Ishikawa (cell line): Measurements from ENCODE around the gene FBXL3.

Source experiments
- CEBPB ChIP-seq: IDR thresholded peaks from 2 replicates; pipeline ENCODE4 v1.6.1; 2012
- CREB1 ChIP-seq: IDR thresholded peaks from 2 replicates; pipeline ENCODE4 v1.6.1; 2012; ENCODE audit warnings: low read depth
- EGR1 ChIP-seq: IDR thresholded peaks from 2 replicates; pipeline ENCODE4 v1.6.1; 2012
- EP300 ChIP-seq: IDR thresholded peaks from 2 replicates; pipeline ENCODE4 v1.6.1; 2012; ENCODE audit warnings: borderline replicate concordance
- FOXM1 ChIP-seq: IDR thresholded peaks from 2 replicates; pipeline ENCODE4 v1.6.1; 2012; ENCODE audit warnings: low read depth, borderline replicate concordance
- NFIC ChIP-seq: IDR thresholded peaks from 2 replicates; pipeline ENCODE4 v1.6.1; 2012
- RAD21 ChIP-seq: IDR thresholded peaks from 2 replicates; pipeline ENCODE4 v1.6.1; 2012; ENCODE audit warnings: low read depth
- TAF1 ChIP-seq: IDR thresholded peaks from 2 replicates; pipeline ENCODE4 v1.6.1; 2012; ENCODE audit warnings: low read depth, mild to moderate bottlenecking
- TCF12 ChIP-seq: IDR thresholded peaks from 2 replicates; pipeline ENCODE4 v1.6.1; 2012; ENCODE audit warnings: low read depth
- YY1 ChIP-seq: IDR thresholded peaks from 2 replicates; pipeline ENCODE4 v1.6.1; 2012; ENCODE audit warnings: low read depth
- ZBTB7A ChIP-seq: IDR thresholded peaks from 2 replicates; pipeline ENCODE4 v1.6.1; 2012; ENCODE audit warnings: low read depth
- TF ChIP-seq, protein P1 (sequence below): IDR thresholded peaks from 2 replicates; pipeline ENCODE4 v1.6.1; 2012
- TF ChIP-seq, protein P2 (sequence below): IDR thresholded peaks from 2 replicates; pipeline ENCODE4 v1.6.1; 2012; ENCODE audit warnings: low read depth, mild to moderate bottlenecking
- TF ChIP-seq, protein P3 (sequence below): IDR thresholded peaks from 2 replicates; pipeline ENCODE4 v1.6.1; 2012

DNA sequence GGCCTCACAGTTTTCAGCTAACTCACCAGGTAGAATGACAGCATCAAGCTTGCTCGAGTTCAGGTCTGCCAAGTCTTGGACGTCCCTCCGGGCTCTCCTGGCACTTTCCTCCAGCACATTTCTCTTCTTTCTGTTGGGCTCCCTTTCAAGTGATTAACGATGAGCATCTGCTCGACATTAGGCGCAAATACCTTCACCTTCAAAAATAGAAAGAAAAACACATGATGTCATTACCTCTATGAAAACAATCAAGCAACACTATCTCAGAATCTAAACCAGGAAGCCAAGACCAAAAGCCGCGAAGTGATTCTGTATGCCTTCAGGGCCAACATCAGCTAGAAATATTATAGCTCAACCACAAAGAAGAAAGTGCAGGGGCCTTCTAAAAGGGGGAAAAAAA lies 50.5 kb downstream of the FBXL3 start:
- no peak for TF ChIP-seq RAD21
- TF ChIP-seq, protein P1, sequence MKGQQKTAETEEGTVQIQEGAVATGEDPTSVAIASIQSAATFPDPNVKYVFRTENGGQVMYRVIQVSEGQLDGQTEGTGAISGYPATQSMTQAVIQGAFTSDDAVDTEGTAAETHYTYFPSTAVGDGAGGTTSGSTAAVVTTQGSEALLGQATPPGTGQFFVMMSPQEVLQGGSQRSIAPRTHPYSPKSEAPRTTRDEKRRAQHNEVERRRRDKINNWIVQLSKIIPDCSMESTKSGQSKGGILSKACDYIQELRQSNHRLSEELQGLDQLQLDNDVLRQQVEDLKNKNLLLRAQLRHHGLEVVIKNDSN: no peak
- no peak for TF ChIP-seq YY1
- TF ChIP-seq EP300: no peak
- no peak for TF ChIP-seq CEBPB
- TF ChIP-seq, protein P2, sequence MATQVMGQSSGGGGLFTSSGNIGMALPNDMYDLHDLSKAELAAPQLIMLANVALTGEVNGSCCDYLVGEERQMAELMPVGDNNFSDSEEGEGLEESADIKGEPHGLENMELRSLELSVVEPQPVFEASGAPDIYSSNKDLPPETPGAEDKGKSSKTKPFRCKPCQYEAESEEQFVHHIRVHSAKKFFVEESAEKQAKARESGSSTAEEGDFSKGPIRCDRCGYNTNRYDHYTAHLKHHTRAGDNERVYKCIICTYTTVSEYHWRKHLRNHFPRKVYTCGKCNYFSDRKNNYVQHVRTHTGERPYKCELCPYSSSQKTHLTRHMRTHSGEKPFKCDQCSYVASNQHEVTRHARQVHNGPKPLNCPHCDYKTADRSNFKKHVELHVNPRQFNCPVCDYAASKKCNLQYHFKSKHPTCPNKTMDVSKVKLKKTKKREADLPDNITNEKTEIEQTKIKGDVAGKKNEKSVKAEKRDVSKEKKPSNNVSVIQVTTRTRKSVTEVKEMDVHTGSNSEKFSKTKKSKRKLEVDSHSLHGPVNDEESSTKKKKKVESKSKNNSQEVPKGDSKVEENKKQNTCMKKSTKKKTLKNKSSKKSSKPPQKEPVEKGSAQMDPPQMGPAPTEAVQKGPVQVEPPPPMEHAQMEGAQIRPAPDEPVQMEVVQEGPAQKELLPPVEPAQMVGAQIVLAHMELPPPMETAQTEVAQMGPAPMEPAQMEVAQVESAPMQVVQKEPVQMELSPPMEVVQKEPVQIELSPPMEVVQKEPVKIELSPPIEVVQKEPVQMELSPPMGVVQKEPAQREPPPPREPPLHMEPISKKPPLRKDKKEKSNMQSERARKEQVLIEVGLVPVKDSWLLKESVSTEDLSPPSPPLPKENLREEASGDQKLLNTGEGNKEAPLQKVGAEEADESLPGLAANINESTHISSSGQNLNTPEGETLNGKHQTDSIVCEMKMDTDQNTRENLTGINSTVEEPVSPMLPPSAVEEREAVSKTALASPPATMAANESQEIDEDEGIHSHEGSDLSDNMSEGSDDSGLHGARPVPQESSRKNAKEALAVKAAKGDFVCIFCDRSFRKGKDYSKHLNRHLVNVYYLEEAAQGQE: no peak
- TF ChIP-seq EGR1: no peak
- TF ChIP-seq, protein P3, sequence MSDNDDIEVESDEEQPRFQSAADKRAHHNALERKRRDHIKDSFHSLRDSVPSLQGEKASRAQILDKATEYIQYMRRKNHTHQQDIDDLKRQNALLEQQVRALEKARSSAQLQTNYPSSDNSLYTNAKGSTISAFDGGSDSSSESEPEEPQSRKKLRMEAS: no peak
- TF ChIP-seq TAF1: no peak
- TF ChIP-seq FOXM1: no peak
- TF ChIP-seq TCF12: no peak
- TF ChIP-seq NFIC: no peak
- no peak for TF ChIP-seq CREB1
- TF ChIP-seq ZBTB7A: no peak
